Activated CD4-positive, alpha-beta T cell treated with anti-CD3 and anti-CD28 coated beads for 36 hours (primary cell): ENCODE data around the gene MAP2K4. TPM values are rescaled to one million over a fixed set of nuclear protein-coding genes. Genes with fewer than 3 reads are reported as not detected.

Experiments
- ATAC-seq: fragments of 200-7000 bp; cut with Tn5 transposase; one replicate; pipeline ENCODE4 v1.10.0; 2021; ENCODE audit warnings: mild to moderate bottlenecking, moderate library complexity
- CTCF ChIA-PET: fragments of 350-600 bp; sonication (Branson Sonifier 250); formaldehyde crosslinking; loops from one replicate; lab custom pipeline; 2021; ENCODE audit warnings: antibody characterized with exemption; lab: Charles Lee
- POLR2A ChIA-PET: fragments of 350-600 bp; sonication (Branson Sonifier 250); formaldehyde crosslinking; loops from one replicate; lab custom pipeline; 2021; ENCODE audit warnings: antibody characterized with exemption, inconsistent platforms; lab: Charles Lee
- DNase-seq: peaks from one replicate; pipeline ENCODE4 v3.0.0-alpha.2; 2020
- H3K27ac Mint-ChIP-seq: one replicate; pipeline ENCODE4 v1.8.0; 2021; ENCODE audit warnings: mixed read lengths
- H3K27me3 Mint-ChIP-seq: one replicate; pipeline ENCODE4 v1.8.0; 2021; ENCODE audit warnings: mixed read lengths
- H3K36me3 Mint-ChIP-seq: one replicate; pipeline ENCODE4 v1.8.0; 2021; ENCODE audit warnings: low read depth, mixed read lengths
- H3K4me1 Mint-ChIP-seq: one replicate; pipeline ENCODE4 v1.8.0; 2021; ENCODE audit warnings: mixed read lengths
- H3K4me3 Mint-ChIP-seq: one replicate; pipeline ENCODE4 v1.8.0; 2021; ENCODE audit warnings: mild to moderate bottlenecking, moderate library complexity, mixed read lengths
- H3K9me3 Mint-ChIP-seq: one replicate; pipeline ENCODE4 v1.8.0; 2021; ENCODE audit warnings: low read depth, mixed read lengths
- intact Hi-C, 2 experiments: fragments of 100-400 bp; cut with DNase I in 1 of 2; cut with micrococcal nuclease in 1 of 2; formaldehyde crosslinking; loops; one replicate each; pipeline versions ENCODE4 v1.14.2 to v1.15.1; 2022 to 2024; cut with DNase I, micrococcal nuclease
- total RNA-seq, 2 experiments: library from RNA; stranded (reverse); gene quantifications; one replicate each; pipeline ENCODE4 v1.2.3, GENCODE V29; 2021

Gene MAP2K4
- total RNA-seq, 2 experiments from 2014 or later, result 30.1 to 36.2 TPM

- Mint-ChIP-seq H3K36me3 (peaks cover 68% of the 10 kb centered on the region), H3K9me3 (no peaks in the 10 kb centered on the region), H3K4me3 (no peak overlapping the region), H3K27me3 (no peaks in the 10 kb centered on the region), H3K4me1 (no peaks in the 10 kb centered on the region), H3K27ac (no peak overlapping the region)
- no peak for ATAC-seq
- DNase-seq, result no peak
- POLR2A ChIA-PET, result no interaction called here
- CTCF ChIA-PET, result no interaction called here
- intact Hi-C loops, result no loop called here
Observed at GRCh38 chr17:12116143-12116542, 95.5 kb downstream of the MAP2K4 start.

GRCh38 chr17:12118617-12119016 lies 97.9 kb downstream of the MAP2K4 start:
- ChIA-PET CTCF (no interaction called here), POLR2A (no interaction called here)

GRCh38 chr17:12122075-12122474 lies 101.4 kb downstream of the MAP2K4 start:
- ChIA-PET POLR2A (no interaction called here), CTCF (no interaction called here)
- Mint-ChIP-seq H3K4me1 (peaks cover 3% of the 10 kb centered on the region), H3K27me3 (no peaks in the 10 kb centered on the region), H3K9me3 (no peaks in the 10 kb centered on the region), H3K36me3 (peaks cover 59% of the 10 kb centered on the region), H3K27ac (no peak overlapping the region), H3K4me3 (no peak overlapping the region)
- ATAC-seq, result no peak
- no peak for DNase-seq
- intact Hi-C loops, result no loop called here

More at GRCh38 chr17:12118617-12119016, 97.9 kb downstream of the MAP2K4 start:
- Mint-ChIP-seq H3K36me3 (peaks cover 53% of the 10 kb centered on the region), H3K4me3 (no peak overlapping the region), H3K27ac (no peak overlapping the region), H3K9me3 (no peaks in the 10 kb centered on the region), H3K27me3 (no peaks in the 10 kb centered on the region), H3K4me1 (peaks cover 3% of the 10 kb centered on the region)
- intact Hi-C loops, result no loop called here
- no peak for ATAC-seq
- DNase-seq, result no peak

GRCh38 chr17:12127177-12127576 lies 106.5 kb downstream of the MAP2K4 start:
- H3K4me3 Mint-ChIP-seq, result no peak overlapping the region
- no peak overlapping the region for H3K27ac Mint-ChIP-seq
- CTCF ChIA-PET, result no interaction called here
- ATAC-seq (no peak), DNase-seq (no peak)
- no peaks in the 10 kb centered on the region for H3K9me3 Mint-ChIP-seq
- no peaks in the 10 kb centered on the region for H3K27me3 Mint-ChIP-seq
- peaks cover 66% of the 10 kb centered on the region for H3K36me3 Mint-ChIP-seq
- H3K4me1 Mint-ChIP-seq, result peaks cover 3% of the 10 kb centered on the region
- POLR2A ChIA-PET, result no interaction called here
- intact Hi-C loops, result no loop called here

- H3K27me3 Mint-ChIP-seq, result no peaks in the 10 kb centered on the region
- DNase-seq, result no peak
- peaks cover 71% of the 10 kb centered on the region for H3K36me3 Mint-ChIP-seq
- H3K9me3 Mint-ChIP-seq, result no peaks in the 10 kb centered on the region
- intact Hi-C loops, result no loop called here
- H3K27ac Mint-ChIP-seq, result no peak overlapping the region
- CTCF ChIA-PET, result no interaction called here
- no peak for ATAC-seq
- H3K4me3 Mint-ChIP-seq, result no peak overlapping the region
- H3K4me1 Mint-ChIP-seq, result peaks cover 3% of the 10 kb centered on the region
- POLR2A ChIA-PET, result no interaction called here
Observed at GRCh38 chr17:12127667-12128066, 107.0 kb downstream of the MAP2K4 start.

GRCh38 chr17:12128946-12129345 lies 108.3 kb downstream of the MAP2K4 start:
- Mint-ChIP-seq H3K27ac (no peak overlapping the region), H3K27me3 (no peaks in the 10 kb centered on the region), H3K9me3 (no peaks in the 10 kb centered on the region), H3K36me3 (peaks cover 72% of the 10 kb centered on the region), H3K4me3 (no peak overlapping the region), H3K4me1 (no peaks in the 10 kb centered on the region)
- DNase-seq (no peak), ATAC-seq (no peak)
- CTCF ChIA-PET, result no interaction called here
- POLR2A ChIA-PET, result no interaction called here
- intact Hi-C loops, result no loop called here

GRCh38 chr17:12133183-12133582 lies 112.5 kb downstream of the MAP2K4 start:
- Mint-ChIP-seq H3K9me3 (peaks cover 3% of the 10 kb centered on the region), H3K27me3 (no peaks in the 10 kb centered on the region), H3K27ac (no peak overlapping the region), H3K4me1 (no peaks in the 10 kb centered on the region), H3K36me3 (peaks cover 74% of the 10 kb centered on the region), H3K4me3 (no peak overlapping the region)
- ChIA-PET CTCF (no interaction called here), POLR2A (no interaction called here)
- DNase-seq, result no peak
- intact Hi-C loops, result no loop called here
- ATAC-seq, result no peak

- ChIA-PET CTCF (no interaction called here), POLR2A (no interaction called here)
- H3K36me3 Mint-ChIP-seq, result peaks cover 74% of the 10 kb centered on the region
- ATAC-seq, result no peak
- no peaks in the 10 kb centered on the region for H3K4me1 Mint-ChIP-seq
- no peaks in the 10 kb centered on the region for H3K27me3 Mint-ChIP-seq
- intact Hi-C loops, result no loop called here
- no peak overlapping the region for H3K4me3 Mint-ChIP-seq
- no peak for DNase-seq
- no peak overlapping the region for H3K27ac Mint-ChIP-seq
- H3K9me3 Mint-ChIP-seq, result peaks cover 3% of the 10 kb centered on the region
Observed at GRCh38 chr17:12134101-12134500, 113.4 kb downstream of the MAP2K4 start.

- POLR2A ChIA-PET, result no interaction called here
- H3K27ac Mint-ChIP-seq, result no peak overlapping the region
- H3K27me3 Mint-ChIP-seq, result no peaks in the 10 kb centered on the region
- CTCF ChIA-PET, result no interaction called here
- H3K4me3 Mint-ChIP-seq, result no peak overlapping the region
- intact Hi-C loops, result no loop called here
- no peak for DNase-seq
- ATAC-seq, result no peak
- H3K9me3 Mint-ChIP-seq, result peaks cover 3% of the 10 kb centered on the region
- H3K4me1 Mint-ChIP-seq, result no peaks in the 10 kb centered on the region
- H3K36me3 Mint-ChIP-seq, result peaks cover 71% of the 10 kb centered on the region
Observed at GRCh38 chr17:12134587-12134986, 113.9 kb downstream of the MAP2K4 start.

GRCh38 chr17:12136243-12136642 lies 115.6 kb downstream of the MAP2K4 start:
- DNase-seq, result no peak
- H3K4me1 Mint-ChIP-seq, result no peaks in the 10 kb centered on the region
- no peaks in the 10 kb centered on the region for H3K27me3 Mint-ChIP-seq
- peaks cover 3% of the 10 kb centered on the region for H3K9me3 Mint-ChIP-seq
- intact Hi-C loops, result loop anchor here in 1 of 2 experiments (5.0 kb wide), 1 partner anchor 44 kb away; no protein-coding TSS in a partner anchor
- no peak for ATAC-seq
- ChIA-PET POLR2A (no interaction called here), CTCF (interaction anchor here (1.0 kb wide), 1 partner anchor 17 kb away, joined by 3 read pairs; no protein-coding TSS in a partner anchor)
- H3K4me3 Mint-ChIP-seq, result no peak overlapping the region
- peaks cover 77% of the 10 kb centered on the region for H3K36me3 Mint-ChIP-seq
- no peak overlapping the region for H3K27ac Mint-ChIP-seq

GRCh38 chr17:12136646-12137045 lies 116.0 kb downstream of the MAP2K4 start:
- POLR2A ChIA-PET, result no interaction called here
- Mint-ChIP-seq H3K9me3 (peaks cover 3% of the 10 kb centered on the region), H3K27ac (no peak overlapping the region), H3K36me3 (peaks cover 78% of the 10 kb centered on the region), H3K4me1 (no peaks in the 10 kb centered on the region), H3K4me3 (no peak overlapping the region), H3K27me3 (no peaks in the 10 kb centered on the region)
- CTCF ChIA-PET, result no interaction called here
- intact Hi-C loops, result loop anchor here in 1 of 2 experiments (5.0 kb wide), 1 partner anchor 44 kb away; no protein-coding TSS in a partner anchor
- ATAC-seq, result no peak
- DNase-seq, result no peak

- H3K27ac Mint-ChIP-seq, result no peak overlapping the region
- no peaks in the 10 kb centered on the region for H3K27me3 Mint-ChIP-seq
- H3K4me1 Mint-ChIP-seq, result no peaks in the 10 kb centered on the region
- intact Hi-C loops, result loop anchor here in 1 of 2 experiments (5.0 kb wide), 1 partner anchor 46 kb away; no protein-coding TSS in a partner anchor
- ATAC-seq (no peak), DNase-seq (no peak)
- no peak overlapping the region for H3K4me3 Mint-ChIP-seq
- ChIA-PET CTCF (no interaction called here), POLR2A (no interaction called here)
- H3K36me3 Mint-ChIP-seq, result peaks cover 81% of the 10 kb centered on the region
- peaks cover 3% of the 10 kb centered on the region for H3K9me3 Mint-ChIP-seq
Observed at GRCh38 chr17:12137859-12138258, 117.2 kb downstream of the MAP2K4 start.
